HG03558 (cell line): ENCODE results near the gene ATP5MK.
"Not testable (repeated sequence)": the region's sequence is repeated elsewhere in the genome, so short reads cannot be mapped to it uniquely, and the experiment has no call there.

Experiments
- ATAC-seq: cut with Tn5 transposase; IDR thresholded peaks from one replicate; pipeline ENCODE4 v1.9.1; 2021; ENCODE audit warnings: moderate number of reproducible peaks; ENCODE audit not compliant: unreplicated experiment; ENCODE audit errors: extremely low read depth

Gene ATP5MK

GRCh38 chr10:103397191-103397825 lies 1.0 kb upstream of the ATP5MK start:
- no peak for ATAC-seq

- ATAC-seq, result no peak
These were observed 463 bp upstream of the ATP5MK start for GRCh38 chr10:103396789-103397087.

- no peak for ATAC-seq
These were observed 565 bp downstream of the ATP5MK start for GRCh38 chr10:103395754-103396066.

- no peak for ATAC-seq
These were observed 2.1 kb downstream of the ATP5MK start for GRCh38 chr10:103394180-103394579.

- no peak for ATAC-seq
These were observed 13.5 kb downstream of the ATP5MK start for GRCh38 chr10:103382769-103383168.

- ATAC-seq, result no peak
These were observed 22.0 kb downstream of the ATP5MK start for GRCh38 chr10:103374263-103374662.

- no peak for ATAC-seq
These were observed 22.7 kb downstream of the ATP5MK start for GRCh38 chr10:103373544-103373943.

GRCh38 chr10:103367782-103368518 lies 28.3 kb downstream of the ATP5MK start, which contains the start of gene TAF5:
Gene TAF5 (plus strand): TSS chr10:103367976. CDS start chr10:103367990, 14 bp downstream.
- peak; percentile 25 for ATAC-seq

- ATAC-seq, result no peak
These were observed 28.9 kb downstream of the ATP5MK start for GRCh38 chr10:103367379-103367781.

GRCh38 chr10:103360791-103361190 lies 35.5 kb downstream of the ATP5MK start:
- ATAC-seq, result not testable (repeated sequence)

GRCh38 chr10:103359493-103359892 lies 36.8 kb downstream of the ATP5MK start:
- not testable (repeated sequence) for ATAC-seq

GRCh38 chr10:103355906-103356599 lies 40.2 kb downstream of the ATP5MK start:
- no peak for ATAC-seq

GRCh38 chr10:103354567-103354966 lies 41.7 kb downstream of the ATP5MK start:
- not testable (repeated sequence) for ATAC-seq

GRCh38 chr10:103353281-103353680 lies 43.0 kb downstream of the ATP5MK start:
- ATAC-seq, result no peak

GRCh38 chr10:103350517-103351260 lies 45.6 kb downstream of the ATP5MK start, which contains the start of gene PCGF6:
Gene PCGF6 (minus strand): TSS chr10:103351140. CDS start chr10:103351066, 74 bp downstream.
- peak; percentile 36 for ATAC-seq

- no peak for ATAC-seq
These were observed 46.1 kb downstream of the ATP5MK start for GRCh38 chr10:103350175-103350516.
